GM21737 (cell line): ENCODE results near the gene C16orf96.

Experiments
- ATAC-seq: cut with Tn5 transposase; IDR thresholded peaks from one replicate; pipeline ENCODE4 v1.9.1; 2021; ENCODE audit warnings: mild to moderate bottlenecking, moderate library complexity; ENCODE audit not compliant: unreplicated experiment

C16orf96 gene

DNA sequence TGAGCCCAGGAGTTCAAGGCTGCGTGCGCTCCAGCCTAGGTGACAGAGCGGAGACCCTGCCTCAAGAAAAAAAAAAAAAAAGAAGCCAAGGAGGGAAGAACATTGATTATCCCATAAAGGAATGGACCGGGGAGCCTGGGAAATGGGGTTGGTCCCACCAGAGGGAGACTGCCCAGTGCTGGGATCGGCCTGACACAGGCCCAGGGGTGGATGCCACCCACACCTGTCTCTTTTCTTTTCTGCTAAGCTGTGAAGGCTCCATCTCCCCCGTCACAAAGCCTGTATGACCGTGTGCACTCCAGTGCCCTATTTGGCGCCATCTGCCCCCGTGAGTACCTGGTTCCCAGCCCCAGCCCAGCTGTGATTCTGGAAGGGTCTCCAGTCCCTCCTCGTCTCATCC is 42.9 kb downstream of the C16orf96 start:
- no peak for ATAC-seq

DNA sequence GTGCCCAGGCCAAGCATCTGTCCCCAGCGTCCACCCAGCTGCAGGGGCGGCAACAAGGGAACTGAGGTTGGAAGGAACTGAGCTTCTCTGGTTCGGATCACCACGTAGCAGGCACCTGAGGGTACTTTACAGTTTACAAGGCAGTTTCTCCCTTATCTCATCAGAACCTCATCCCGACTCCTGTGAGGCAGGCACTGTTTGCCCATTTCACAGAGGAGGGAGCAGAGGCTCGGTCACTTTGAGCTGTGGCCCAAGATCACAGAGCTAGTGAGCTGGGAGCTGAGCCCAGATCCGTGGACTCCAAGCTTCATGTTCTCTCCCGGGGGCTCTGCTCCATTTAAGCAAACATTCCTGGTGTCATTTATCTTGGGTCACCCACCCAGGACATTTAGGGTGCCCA is 43.4 kb downstream of the C16orf96 start:
- ATAC-seq: no peak

DNA sequence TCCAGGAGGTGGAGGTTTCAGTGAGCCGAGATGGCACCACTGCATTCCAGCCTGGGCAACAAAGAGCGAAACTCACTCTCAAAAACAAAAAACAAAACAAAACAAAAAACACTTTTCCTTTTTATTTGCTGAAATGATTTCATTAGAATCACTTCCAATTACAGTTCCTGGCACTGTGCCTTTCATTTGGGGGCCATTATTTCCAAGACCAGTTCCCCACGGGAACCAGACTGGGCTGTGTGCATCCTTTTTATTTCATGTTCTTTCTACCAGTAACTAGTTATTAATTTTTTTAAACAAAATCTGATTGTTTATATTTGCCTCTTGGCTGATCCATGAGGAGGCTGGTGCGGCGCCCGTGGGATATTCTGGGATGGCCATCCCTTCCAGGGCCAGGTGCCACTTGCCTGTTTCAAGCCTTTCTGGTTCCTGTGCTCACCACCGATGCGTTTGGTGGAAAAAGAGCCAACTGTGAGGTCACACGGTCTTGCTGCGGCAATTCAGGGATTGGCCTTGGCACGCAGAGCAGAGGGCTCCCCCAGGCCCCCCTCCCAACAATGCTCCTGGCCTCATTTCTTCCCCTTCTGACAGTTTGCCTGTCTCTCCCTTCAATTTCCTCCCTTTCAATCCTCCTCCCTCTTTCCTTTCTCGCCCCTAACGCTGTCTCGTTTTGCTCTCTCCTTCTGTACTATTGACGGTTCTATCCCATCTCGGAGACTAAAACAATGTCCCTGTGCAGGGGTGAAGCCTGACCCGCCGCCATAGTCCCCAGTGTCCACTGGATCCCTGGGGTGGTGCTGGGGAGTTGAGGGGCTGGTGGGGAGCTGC is 45.1 kb downstream of the C16orf96 start:
- ATAC-seq: no peak

DNA sequence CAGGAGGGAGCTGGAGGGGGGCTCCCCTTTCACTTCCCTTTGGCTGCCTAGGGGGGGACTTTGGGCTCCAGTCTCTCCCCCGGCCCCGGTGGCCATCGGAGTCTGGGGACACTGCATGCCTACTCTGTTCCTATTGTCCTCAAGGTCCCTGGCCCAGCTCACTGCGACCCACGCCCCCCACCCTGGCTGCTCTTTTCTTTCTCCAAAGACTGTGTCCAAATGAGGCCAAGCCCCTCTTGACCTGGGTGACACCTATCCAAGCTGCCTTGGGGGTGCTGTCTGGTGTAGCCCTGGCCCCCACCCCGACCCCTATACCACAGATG is 45.7 kb downstream of the C16orf96 start:
- no peak for ATAC-seq

DNA sequence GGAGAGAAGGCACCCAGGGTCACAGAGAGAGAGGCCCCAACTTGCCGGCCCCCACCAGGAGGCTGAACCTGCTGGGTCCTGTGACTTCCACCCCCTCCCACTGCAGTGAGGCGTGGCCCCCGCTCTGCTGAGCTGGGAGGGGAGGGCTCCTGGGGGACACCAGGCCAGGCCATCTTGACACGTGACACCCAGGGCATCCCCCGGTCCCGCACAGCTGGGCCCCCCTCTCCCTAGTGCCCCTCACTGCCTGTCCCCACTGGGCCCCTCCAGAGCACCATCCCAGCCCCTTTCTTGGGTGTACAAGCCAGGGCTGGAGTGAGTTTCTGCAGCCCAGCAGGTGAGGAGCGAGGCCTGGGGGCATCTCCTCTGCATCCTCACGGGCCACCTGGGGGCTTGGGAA is 46.2 kb downstream of the C16orf96 start:
- no peak for ATAC-seq

DNA sequence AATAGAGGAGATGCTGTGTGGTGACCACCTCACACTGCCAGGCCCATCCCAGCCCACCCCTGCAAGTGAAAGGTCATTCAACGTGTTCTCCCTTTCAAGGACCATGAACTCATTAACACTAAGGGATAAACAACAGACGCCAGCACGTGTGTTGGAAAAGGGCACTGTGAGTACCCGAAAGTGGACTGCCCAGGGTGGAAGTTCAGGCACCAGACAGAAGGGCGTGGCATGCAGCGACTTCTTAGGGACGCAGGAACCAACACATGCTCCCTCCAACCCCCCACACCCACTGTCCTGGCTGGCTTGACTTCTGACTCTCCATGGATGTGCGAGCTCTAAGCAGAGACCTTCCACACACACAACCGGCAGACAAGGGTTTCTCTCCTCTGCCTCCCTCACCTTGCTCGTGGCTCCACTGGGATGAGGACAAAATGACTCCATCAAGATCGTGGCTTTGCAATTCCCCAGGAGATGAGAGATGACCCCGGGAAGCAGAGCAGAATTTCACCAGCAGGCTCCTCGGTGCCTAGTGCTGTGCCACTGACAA is 47.6 kb downstream of the C16orf96 start:
- no peak for ATAC-seq

DNA sequence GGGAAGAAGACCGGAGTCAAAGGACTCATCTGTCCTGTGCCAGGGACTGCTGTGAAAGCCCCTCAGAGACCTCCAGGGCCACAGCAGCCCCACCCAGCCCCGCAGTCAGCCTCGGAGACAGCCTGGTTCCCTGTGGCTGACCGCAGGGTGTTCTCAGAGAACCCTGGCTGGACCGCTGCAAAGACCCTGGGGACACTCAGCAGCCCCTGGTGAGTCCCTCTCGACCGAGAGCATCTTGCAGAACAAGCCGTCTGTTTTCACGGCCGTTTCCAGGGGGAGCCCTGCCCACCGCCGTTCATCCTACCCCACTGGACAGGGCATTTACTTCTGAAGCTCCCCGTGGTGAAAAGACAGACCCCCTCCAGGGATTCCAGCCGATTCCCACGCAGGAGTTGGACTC is 48.3 kb downstream of the C16orf96 start:
- ATAC-seq: no peak

DNA sequence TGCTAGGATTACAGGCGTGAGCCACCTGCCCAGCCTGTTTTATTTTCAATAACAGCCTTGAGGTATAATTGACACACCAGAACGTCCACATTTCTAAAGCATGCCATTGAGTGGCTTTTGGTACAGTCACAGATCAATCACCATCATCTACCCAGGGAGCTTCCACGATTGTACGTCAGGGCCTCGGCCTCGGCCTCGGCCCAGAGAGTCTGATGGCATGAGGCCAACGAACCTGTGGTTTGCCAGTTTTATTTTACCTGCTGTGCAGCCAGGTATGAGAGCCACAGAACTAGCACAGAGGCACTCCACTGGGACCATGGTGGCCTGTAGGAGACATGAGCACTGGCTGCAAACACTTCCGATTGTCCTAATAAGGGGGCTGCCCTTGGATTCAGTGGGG is 50.2 kb downstream of the C16orf96 start:
- no peak for ATAC-seq

DNA sequence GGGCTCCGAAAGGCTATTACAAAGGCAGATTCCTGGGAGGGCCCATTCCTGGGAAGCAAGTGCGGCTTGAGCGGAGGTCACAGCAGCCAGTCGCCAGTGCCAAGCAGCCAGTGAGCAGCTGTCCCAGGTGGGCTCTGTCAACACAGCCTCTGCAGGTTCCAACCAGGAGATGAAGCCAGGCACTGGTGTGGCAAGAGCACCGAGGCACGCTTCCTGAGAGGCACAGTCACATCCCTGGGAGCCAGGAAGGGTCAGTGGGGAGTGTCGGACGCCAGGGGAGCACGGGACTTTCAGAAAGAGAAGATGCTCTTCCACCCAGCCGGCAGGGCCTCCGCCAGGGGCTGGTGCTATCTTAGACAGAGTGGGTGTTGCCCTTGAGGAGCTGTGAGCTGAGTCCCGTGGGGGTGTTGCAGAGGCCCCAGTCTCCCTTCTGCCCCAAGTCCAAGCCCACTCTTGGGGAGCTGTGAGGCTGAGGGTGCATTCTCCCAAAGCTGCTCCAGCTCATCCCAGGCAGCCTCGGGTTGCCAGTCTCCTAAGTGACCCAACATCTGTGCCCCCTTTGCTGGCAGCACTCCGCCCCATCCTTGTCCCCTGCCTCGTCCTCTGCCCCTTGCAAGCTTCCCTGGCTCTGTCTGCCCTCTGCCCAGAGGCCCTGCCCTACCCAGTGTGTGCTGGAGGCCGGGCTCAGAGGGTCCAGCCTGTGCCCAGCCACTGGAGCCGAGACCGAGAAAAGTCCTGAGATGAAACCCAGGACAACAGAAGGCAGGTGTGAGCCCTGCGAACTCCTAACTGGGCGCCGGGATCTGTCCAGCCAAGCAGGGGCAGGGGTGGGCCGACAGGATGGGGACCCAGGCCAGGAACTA is 51.9 kb downstream of the C16orf96 start:
- ATAC-seq: no peak

DNA sequence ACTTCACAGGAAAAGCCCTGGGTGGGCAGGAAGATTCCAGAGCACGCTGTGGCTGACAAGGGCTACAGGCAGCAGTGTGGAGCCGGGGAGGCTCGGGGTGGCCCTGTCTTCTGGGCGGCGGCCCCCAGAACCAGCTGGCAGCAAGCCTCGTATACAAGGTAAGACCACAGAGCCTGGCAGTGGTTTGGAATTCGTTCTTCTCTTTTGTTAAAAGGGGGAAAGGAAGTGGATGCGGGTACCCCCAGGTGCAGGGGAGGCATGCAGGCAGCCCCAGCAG is 52.5 kb downstream of the C16orf96 start:
- ATAC-seq: no peak

DNA sequence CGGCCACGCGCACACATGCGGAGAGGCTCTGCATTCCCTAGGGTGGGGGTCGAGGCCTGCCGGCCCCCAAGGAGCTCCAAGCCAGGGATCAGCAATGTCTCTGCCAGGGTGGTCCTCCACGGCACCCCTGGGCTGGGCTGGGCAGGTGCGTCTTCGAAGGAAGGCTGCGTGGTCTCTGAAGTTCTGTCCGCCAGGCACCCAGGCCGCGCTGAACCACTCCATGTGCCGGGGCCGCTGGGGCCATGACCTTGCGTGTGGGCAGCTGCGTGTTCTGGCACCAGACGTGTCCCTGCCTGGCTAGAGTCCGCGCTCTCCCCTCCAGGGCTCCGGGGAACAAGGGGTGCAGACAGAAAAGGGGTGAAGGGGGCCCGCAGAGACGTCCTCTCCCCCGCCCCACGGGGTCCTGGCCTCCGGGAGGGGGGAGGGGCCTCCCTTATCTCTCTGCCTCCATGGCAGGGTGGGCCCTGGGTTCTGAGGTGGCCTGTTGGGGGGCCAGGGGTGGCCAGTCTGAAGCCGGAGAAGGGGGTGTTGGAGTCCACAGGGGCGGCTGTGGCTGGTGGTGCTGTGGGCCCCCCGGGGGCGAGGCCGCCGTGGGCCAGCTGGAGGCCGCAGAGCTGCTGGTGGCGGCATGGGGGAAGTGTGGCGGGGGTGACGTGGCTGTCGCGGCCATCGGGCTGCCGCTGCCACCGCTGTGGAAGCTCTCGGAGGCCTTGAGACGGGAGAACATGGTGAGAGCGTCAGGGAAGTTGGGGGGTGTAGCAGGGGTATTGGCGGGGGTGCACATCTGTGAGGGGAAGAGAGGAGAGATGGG is 53.3 kb downstream of the C16orf96 start:
- ATAC-seq: no peak

DNA sequence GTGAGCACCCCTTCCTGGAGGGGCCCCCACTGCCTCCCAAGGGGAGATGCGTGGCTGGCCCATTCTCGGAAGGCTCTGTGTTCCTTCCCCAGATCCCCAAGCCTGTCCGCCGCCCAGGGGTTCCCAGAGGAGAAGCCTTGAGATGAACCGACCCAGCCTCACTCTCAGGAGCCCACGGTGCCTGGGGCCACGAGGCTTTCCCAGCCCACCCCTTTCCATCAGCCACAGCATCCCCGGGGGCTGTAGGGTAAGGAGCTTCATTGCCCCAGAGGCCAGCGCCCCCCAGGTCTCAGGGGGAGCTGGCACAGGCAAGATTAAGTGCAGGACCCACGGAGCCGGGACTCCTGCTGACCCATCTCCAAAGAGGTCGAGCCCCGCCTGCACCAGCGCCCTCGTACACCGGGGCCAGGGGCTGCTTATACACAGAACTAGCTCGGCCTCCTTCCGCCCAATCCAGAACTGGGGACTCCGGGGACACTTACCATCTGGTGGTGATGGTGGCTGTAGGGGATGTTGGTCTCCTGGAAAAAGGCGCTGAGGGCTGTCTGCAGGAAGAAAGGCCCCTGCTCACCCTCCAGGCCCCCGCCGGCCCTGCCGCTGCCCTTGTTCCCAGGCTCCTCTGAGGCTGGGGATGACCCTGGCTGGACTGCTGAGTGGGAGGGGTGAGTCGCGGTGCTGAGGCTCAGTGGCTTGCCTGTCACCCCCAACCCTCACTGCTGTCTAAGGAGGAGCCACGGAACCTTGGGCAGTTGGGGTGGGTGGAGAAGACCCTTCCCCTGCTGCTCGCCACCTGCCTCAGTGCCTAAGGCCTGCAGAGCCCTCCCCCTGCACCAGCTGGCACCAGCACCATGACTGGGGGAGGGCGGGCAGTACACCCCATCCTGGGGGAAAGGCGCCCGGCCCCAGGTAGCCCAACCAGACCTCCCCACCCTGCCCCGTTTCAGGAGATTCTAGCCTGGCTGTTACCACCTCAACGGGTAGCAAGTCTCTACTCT is 54.2 kb downstream of the C16orf96 start:
- no peak for ATAC-seq

DNA sequence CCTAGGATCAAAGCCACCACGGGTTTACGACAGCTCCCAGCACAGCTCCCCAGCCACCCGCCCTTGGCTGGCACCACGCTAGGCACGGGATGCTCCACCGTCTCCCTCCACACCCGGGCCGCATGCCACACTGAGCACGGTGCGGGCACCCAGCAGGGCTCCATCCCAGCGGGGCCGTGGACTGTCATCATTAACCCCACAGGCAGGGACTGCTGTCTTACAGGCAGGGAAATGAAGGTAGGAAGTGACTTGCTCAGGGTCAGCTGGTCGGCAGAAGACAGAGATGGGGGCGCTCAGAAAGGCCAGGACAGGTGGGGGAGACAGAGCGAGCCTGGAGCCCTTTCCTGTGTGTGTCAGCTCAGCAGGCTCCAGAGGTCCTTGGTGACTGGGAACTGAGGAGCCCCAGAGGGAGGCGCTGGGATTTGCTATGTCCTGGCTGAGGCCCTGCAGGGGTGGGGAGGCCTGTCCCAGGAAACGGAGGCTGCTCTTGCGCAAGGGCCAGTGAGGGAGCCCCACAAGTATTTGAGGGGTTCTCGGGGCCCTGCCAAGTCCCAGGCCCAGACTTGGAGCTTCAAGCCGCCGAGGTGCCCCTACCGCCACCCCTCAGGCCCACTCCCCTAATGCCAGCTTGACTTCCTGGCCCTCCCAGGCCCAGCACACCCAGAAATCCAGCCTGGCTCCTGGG is 55.3 kb downstream of the C16orf96 start:
- no peak for ATAC-seq

DNA sequence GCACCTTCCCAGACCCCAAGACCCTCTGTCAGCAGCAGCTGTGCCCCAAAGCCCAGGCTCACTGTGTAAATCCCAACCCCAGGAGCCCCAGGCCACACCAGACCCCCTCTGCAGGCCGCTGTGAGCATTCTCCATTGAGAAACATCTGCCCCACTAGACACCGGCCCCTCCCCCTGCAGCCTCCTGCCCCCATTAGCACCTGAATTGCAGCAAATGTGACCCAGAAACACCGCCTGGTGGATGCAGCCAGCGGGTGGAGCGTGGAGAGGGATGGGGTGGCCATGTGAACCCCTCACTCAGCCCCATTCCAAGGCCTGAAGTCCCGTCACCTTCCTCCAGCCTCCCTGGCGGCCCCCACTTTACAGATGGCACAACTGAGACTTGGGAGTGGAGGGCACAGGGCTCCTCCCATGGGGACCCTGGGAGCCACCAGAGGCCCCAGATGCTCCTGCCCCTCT is 56.4 kb downstream of the C16orf96 start:
- ATAC-seq: no peak

DNA sequence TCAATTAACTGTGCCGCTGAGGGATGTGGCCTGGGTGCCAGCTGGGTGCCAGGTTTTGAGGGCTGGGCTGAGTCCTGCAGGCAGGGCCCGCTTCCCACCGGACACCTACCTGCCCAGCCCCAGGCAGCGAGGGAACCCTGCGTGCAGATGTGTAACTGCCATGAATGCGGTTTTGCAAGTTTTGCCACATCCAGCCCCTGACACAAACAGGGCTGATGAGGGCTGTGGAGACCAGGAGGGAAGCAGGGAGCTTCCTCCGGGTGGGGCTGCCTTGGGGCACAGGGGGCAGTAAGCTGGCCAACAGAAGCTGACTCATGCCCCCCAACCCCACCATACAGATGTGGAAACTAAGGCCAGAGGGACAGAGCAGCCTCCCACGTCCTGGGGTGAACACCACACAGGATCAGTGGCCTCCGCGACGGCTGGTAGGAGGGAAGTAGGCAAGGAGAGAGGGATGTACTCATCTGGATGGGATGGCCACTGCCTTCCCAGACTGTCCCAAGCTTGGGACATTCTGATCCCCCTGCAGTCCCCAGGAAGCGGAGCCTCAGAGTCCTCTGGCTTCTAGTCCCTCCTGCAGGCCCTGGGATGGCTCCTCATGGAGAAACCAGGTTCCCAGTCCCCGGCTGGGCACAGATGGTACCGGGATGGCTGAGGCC is 57.0 kb downstream of the C16orf96 start:
- no peak for ATAC-seq

DNA sequence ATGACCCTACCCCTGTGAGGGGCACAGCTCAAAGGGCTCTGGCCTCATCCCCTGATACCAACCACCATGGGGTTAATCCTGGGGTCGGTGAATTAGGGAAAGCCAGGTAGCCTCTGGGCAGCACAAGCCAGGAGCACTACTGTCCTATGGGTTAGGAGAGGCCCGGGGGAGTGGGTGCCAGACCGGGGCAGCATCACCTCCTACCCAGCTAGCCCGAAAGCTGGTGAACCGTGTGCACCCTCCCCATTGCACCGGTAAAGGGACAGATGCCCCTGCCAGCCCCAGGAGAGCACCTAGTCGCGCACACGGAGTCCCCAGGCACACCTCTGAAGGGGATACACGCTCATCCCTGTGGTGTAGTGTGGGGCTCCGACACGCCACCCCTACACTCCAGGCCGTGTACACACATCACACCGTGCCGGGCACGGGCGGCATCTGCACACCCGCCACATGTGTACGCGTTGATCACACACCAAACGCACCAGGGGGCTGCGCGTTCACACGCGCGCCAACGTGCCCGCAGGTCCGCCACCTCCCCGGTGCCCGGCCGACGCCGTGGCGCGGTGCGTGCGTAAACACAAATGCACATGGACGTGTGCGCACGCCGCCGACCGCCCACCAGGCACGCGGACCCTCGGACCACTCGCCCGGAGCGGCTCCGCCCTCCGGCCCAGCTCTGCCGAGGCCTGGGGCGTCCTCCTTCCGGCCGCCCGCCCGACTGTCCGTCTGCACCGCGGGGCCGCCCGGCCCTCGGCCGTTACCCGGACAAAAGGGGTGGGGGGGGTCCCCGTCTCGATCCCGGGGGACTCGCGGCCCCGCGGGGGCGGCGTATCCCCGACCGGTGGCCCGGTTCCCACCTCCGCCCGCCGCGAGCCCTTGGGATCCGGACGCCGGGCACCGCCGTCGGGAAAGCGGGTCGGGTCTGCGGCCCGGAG is 57.8 kb downstream of the C16orf96 start:
- no peak for ATAC-seq

DNA sequence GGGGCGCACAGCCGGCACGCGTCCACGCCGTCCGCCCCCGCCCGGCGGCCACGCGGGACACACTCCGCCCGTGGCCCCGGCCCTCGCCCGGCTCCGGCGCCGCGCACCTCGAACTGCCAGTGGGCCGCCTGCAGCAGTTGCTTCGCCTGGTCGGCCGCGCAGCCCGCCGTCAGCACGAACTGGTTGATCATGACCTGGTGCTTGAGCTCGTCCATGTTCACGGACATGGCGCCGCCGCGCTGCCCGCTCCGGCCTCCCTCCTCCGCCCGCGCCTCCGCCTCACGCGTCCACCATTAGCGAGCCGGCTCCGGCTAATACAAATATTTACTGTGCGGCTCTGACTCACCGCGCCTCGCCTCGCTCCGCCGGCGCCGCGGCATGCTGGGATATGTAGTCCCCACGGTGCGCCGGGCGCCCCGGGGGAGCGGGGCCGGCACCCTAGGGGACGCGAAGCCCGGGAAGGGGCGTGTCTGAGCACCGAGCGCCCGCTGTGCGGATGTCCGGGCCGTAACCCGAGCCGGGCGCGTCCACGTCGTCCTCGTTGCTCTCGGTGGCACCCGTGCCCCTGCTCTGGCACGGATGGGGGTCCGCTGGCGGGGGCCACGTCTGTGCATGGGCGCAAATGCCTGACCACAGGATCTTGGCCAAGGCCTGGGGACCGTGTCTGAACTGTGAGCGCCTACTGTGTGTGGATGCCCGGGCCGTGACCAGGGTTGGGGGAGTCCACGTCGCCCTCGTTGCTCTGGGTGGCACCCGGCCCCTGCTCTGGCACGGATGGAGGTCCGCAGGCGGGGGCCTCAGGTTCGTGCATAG is 58.6 kb downstream of the C16orf96 start, which contains the start of gene UBALD1:
Gene UBALD1, minus strand, starts transcription at position 318 of the 813 bp plus-strand sequence. Its CDS starts 91 bp downstream, at position 227.
- peak; percentile 56 for ATAC-seq
